Stomach (tissue), 4 donors: Measurements from ENCODE around the gene G6PC1.
"Not testable (repeated sequence)": the region's sequence is repeated elsewhere in the genome, so short reads cannot be mapped to it uniquely, and the experiment has no call there.

ENCODE experiments used
- CTCF ChIP-seq, 7 experiments: fragments of 450-650 bp in 4 of 7; fragments of 200-600 bp in 3 of 7; sonication (generic) in 3 of 7; IDR thresholded peaks; one replicate each; pipeline ENCODE4 v1.5.1; 2016 to 2019; ENCODE audit warnings: antibody characterized with exemption in 7 of 7, control low read depth in 2 of 7, mild to moderate bottlenecking in 1 of 7
- EP300 ChIP-seq: sonication (generic); formaldehyde crosslinking; IDR thresholded peaks from one replicate; pipeline ENCODE4 v1.6.1; 2017; ENCODE audit warnings: antibody characterized with exemption
- POLR2A ChIP-seq, 4 donors: fragments of 450-650 bp; IDR thresholded peaks; one replicate each; pipeline ENCODE4 v1.6.1; 2016; ENCODE audit warnings: antibody characterized with exemption in 4 of 4, control low read depth in 2 of 4, mild to moderate bottlenecking in 1 of 4, moderate library complexity in 1 of 4
- POLR2AphosphoS5 ChIP-seq, 3 donors: sonication (generic); formaldehyde crosslinking; IDR thresholded peaks; one replicate each; pipeline ENCODE4 v1.6.1; 2016; ENCODE audit warnings: antibody characterized with exemption in 3 of 3

- TF ChIP-seq CTCF (IDR thresholded peaks at IDR 0.05); EP300; POLR2AphosphoS5 (IDR thresholded peaks at IDR 0.05); POLR2A (IDR thresholded peaks at IDR 0.05): not testable (repeated sequence)
Observed at GRCh38 chr17:42873932-42874695, 26.5 kb upstream of the G6PC1 start.
